RWPE1 (cell line): ENCODE measurements around the gene CST6.

Experiments
- CTCF ChIA-PET: fragments of 350-600 bp; sonication (Branson Sonifier 250); formaldehyde crosslinking; extraction: SDS; loops from one replicate; lab custom pipeline; 2021; lab: Yijun Ruan, JAX
- POLR2A ChIA-PET: fragments of 400-600 bp; formaldehyde crosslinking; extraction: SDS; loops from one replicate; lab custom pipeline; 2020; ENCODE audit warnings: antibody characterized with exemption; ENCODE audit not compliant: low non-redundant PET; lab: Yijun Ruan, JAX
- DNase-seq: peaks from one replicate; pipeline ENCODE4 v3.0.0; 2012; ENCODE audit warnings: low spot score
- H3K27ac ChIP-seq: fragments of 450-650 bp; 2 replicates; pipeline ENCODE4 v1.5.1; 2017
- TF ChIP-seq, protein P1 (sequence below): fragments of 450-650 bp; conservative IDR thresholded peaks from 2 replicates; pipeline ENCODE4 v1.5.1; 2017; ENCODE audit warnings: low read depth, mild to moderate bottlenecking

Gene CST6

DNA sequence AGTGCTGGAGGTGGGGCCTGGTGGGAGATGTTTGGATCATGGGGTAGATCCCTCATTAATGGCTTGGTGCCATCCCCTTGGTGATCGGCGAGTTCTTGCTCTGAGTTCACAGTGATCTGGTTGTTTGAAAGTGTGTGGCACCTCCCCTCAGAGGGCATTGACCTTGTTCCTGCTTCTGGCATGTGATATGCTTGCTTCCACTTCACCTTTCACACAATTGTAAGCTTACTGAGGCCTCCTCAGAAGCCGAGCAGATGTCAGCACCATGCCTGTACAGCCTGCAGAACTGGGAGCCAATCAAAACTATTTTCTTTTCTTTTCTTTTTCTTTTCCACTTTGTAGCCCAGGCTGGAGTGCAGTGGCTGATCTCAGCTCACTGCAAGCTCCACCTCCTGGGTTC lies 25.5 kb downstream of the CST6 start:
- POLR2A ChIA-PET: no interaction called here
- CTCF ChIA-PET: no interaction called here

DNA sequence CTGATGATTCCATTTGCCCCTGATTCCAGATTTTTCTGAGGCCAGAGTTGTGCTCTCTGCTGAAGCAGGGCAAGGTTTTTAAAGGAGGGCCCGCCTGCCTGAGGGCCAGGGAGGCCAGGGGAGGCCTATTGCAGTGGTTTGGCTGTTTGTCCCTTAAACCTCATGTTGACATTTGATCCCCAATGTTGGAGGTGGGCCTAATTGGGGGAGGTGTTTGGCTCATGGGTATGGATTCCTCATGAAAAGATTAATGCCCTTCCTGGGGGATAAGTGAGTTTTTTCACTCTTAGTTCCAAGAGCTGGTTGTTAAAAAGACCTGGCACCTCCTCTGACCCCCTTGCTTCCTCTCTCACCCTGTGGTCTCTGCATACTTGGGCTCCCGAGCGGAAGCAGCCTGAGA lies 28.0 kb downstream of the CST6 start:
- H3K27ac ChIP-seq: no peak overlapping the region
- DNase-seq: no peak
- ChIA-PET POLR2A (no interaction called here), CTCF (no interaction called here)
- TF ChIP-seq, protein P1, sequence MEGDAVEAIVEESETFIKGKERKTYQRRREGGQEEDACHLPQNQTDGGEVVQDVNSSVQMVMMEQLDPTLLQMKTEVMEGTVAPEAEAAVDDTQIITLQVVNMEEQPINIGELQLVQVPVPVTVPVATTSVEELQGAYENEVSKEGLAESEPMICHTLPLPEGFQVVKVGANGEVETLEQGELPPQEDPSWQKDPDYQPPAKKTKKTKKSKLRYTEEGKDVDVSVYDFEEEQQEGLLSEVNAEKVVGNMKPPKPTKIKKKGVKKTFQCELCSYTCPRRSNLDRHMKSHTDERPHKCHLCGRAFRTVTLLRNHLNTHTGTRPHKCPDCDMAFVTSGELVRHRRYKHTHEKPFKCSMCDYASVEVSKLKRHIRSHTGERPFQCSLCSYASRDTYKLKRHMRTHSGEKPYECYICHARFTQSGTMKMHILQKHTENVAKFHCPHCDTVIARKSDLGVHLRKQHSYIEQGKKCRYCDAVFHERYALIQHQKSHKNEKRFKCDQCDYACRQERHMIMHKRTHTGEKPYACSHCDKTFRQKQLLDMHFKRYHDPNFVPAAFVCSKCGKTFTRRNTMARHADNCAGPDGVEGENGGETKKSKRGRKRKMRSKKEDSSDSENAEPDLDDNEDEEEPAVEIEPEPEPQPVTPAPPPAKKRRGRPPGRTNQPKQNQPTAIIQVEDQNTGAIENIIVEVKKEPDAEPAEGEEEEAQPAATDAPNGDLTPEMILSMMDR: no peak

More for the DNA sequence above, 25.5 kb downstream of the CST6 start:
- TF ChIP-seq, protein P1: no peak
- no peak for DNase-seq
- H3K27ac ChIP-seq: no peak overlapping the region

DNA sequence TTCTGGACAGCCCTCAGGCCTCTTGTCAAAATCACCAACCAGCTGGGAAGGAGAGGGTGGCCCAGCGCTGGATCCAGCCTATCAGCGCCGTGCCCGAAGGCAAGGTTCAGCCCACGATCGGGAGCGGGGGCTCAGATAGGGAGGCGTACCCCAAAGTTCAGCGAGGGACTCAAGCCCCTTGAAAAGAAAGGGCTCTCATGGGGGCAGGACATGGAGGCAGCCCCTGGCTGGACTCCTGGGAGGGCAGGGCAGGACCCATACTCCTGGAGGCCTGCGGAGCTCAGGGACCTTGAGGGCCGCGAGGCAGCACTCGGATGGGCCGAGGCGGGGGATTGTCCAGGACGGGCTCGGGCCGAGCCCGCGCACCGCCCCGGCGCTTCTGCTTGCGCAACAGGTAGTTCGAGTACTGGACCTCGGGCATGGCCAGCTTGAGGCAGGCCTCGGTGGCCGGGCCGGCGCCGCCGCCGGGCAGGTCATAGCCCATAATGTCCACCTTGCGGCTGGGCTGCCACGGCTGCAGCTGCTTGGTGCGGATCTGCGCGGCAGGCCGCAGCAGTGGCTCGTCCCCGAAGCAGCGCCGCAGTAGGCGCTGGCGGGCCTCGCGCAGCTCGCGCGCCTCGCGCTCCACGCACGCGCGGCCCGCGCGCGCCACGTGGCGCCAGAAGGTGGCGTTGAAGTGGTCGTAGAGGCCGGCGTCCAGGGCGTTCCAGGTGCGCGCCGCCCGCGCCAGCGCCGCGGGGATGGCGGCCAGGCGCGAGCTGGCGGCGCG lies 30.6 kb downstream of the CST6 start:
- no peak for DNase-seq
- H3K27ac ChIP-seq: no peak overlapping the region
- TF ChIP-seq, protein P1: no peak
- POLR2A ChIA-PET: no interaction called here
- CTCF ChIA-PET: interaction anchor here (1.2 to 1.7 kb wide), 3 partner anchors 20 to 26 kb away, joined by 3 to 6 read pairs (median 3); no protein-coding TSS in a partner anchor

DNA sequence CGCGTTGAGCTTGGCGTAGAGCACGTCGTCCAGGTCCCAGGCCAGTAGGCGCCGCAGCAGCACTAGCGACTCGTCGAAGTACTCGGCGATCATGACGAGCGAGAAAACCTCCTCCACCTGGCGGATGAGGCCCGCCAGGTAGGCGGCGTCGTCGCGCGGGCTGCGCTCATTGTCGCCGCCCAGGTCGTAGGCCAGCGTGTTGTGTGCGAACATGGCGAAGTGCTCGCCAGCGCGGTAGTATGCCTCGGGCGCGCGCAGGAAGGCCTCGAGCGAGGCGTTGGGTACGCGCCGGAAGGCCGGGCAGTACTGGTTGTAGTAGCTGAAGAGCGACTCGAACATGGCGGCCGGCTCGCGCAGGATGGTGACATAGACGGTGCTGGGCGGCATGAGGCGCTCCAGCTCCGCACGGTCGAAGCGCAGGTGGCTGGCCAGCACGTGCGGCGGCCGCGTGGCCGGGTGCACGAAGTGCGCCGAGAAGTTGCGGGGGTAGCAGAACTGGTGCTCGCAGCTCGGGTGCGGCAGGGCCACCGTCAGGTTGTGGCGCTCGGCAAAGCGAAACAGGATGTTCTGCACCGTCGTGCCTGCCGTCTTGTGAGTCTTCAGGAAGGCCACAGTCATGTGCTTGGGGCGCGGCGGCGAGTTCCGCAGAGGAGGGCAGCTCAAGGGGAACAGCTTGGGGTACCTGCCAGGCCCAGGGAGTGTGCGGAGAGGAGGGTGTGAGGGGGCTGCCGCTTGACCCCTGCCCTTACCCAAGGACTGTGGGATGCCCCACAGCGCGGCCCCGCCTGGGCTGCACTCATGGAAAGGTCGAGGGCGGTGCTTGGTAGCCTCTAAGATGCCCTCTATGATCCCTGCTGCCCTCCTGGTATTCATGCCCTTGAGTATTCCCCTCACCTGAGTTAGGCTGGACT lies 31.4 kb downstream of the CST6 start:
- CTCF ChIA-PET: interaction anchor here (1.5 to 1.6 kb wide), 2 partner anchors 20 to 25 kb away, joined by 3 read pairs; no protein-coding TSS in a partner anchor
- POLR2A ChIA-PET: no interaction called here
- no peak overlapping the region for H3K27ac ChIP-seq
- TF ChIP-seq, protein P1: no peak
- DNase-seq: no peak

DNA sequence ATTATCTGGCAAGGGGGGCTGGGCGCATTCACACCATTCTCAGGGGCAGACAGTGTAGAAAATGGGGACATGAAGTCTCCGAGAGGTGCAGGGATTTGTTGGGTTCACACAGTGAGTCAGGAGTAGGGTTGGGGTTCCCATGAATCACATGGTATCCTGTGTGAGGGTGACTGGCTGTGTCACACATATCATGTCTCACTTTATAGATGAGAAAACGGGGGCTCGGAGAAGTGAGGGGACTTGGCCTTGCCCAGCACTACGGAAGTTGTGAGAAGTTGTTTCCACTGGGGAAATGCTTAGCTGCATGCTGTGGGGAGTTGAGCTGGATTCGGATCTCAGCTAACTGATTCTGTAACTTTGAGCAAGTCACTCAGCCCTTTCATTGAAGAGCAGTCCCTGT lies 32.9 kb downstream of the CST6 start:
- no peak overlapping the region for H3K27ac ChIP-seq
- ChIA-PET CTCF (interaction anchor here (0.5 to 1.5 kb wide), 7 partner anchors 14 to 728 kb away, joined by 3 to 6 read pairs (median 3); no protein-coding TSS in a partner anchor), POLR2A (no interaction called here)
- TF ChIP-seq, protein P1: no peak
- DNase-seq: no peak

DNA sequence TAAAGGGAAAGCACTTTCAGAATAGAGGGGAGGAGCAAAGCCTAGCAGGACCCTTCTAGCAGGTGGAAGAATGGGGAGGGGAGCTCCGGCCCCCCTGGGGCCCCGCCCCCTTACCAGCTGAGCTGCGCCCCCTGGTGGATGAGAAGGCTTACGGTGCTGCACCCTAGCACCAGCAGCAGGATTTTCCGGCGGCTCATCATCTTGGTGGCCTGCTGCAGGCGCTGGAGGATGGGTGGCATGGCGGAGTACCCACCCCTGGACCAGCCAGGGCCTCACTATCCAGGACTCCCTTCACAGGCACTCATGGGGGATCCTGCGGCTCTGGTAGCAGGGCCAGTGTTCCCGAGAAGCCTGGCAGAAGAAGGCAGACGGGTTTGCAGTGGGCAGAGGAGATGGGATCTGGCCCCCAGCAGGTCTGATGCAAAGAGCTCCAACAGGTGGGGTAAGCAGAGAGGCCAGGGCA lies 33.4 kb downstream of the CST6 start:
- ChIA-PET CTCF (interaction anchor here (0.5 to 2.7 kb wide), 10 partner anchors 15 to 728 kb away, joined by 3 to 11 read pairs (median 3); no protein-coding TSS in a partner anchor), POLR2A (interaction anchor here (0.5 kb wide), 1 partner anchor 221 kb away, joined by 3 read pairs; no protein-coding TSS in a partner anchor)
- TF ChIP-seq, protein P1: peak; percentile 88
- H3K27ac ChIP-seq: no peak overlapping the region
- DNase-seq: peak; percentile 78
